Coronary artery (tissue), 2 donors: Measurements from ENCODE around the gene TMEM255B.

Experiments used
- DNase-seq: peaks from one replicate; pipeline ENCODE4 v3.0.0-alpha.2; 2017; ENCODE audit warnings: low spot score
- H3K27ac ChIP-seq, 2 donors: fragments of 200-600 bp; sonication (generic); one replicate each; pipeline ENCODE4 v1.5.1; 2016 to 2019
- H3K4me3 ChIP-seq: fragments of 200-600 bp; sonication (generic); 2 replicates; pipeline ENCODE4 v1.5.1; 2016; ENCODE audit warnings: mild to moderate bottlenecking, moderate library complexity
- CTCF ChIP-seq: fragments of 200-600 bp; sonication (generic); IDR thresholded peaks from one replicate; pipeline ENCODE4 v1.5.1; 2019; ENCODE audit warnings: antibody characterized with exemption

Gene TMEM255B

GRCh38 chr13:113736258-113736731 is 22.7 kb upstream of the TMEM255B start:
- Histone ChIP-seq H3K27ac (no peak overlapping the region), H3K4me3 (no peak overlapping the region)
- DNase-seq, result no peak
- TF ChIP-seq CTCF, result no peak

GRCh38 chr13:113737803-113738202 is 21.2 kb upstream of the TMEM255B start:
- H3K27ac ChIP-seq, result no peak overlapping the region
- no peak for DNase-seq
- H3K4me3 ChIP-seq, result no peak overlapping the region
- TF ChIP-seq CTCF, result no peak

GRCh38 chr13:113739527-113740285 is 19.3 kb upstream of the TMEM255B start:
- TF ChIP-seq CTCF, result no peak
- DNase-seq, result no peak
- no peak overlapping the region for H3K4me3 ChIP-seq
- H3K27ac ChIP-seq, result no peak overlapping the region

GRCh38 chr13:113740286-113740556 is 18.8 kb upstream of the TMEM255B start:
- no peak for DNase-seq
- Histone ChIP-seq H3K27ac (no peak overlapping the region), H3K4me3 (no peak overlapping the region)
- TF ChIP-seq CTCF, result no peak

- no peak for TF ChIP-seq CTCF
- no peak overlapping the region for H3K4me3 ChIP-seq
- DNase-seq, result no peak
Observed at GRCh38 chr13:113740661-113741060, 18.4 kb upstream of the TMEM255B start.

GRCh38 chr13:113741191-113741668 is 17.8 kb upstream of the TMEM255B start:
- Histone ChIP-seq H3K27ac (no peak overlapping the region), H3K4me3 (no peak overlapping the region)
- no peak for DNase-seq
- TF ChIP-seq CTCF, result no peak

More at GRCh38 chr13:113740661-113741060, 18.4 kb upstream of the TMEM255B start:
- no peak overlapping the region for H3K27ac ChIP-seq

- no peak for DNase-seq
- H3K27ac ChIP-seq, result no peak overlapping the region
- no peak overlapping the region for H3K4me3 ChIP-seq
- TF ChIP-seq CTCF, result no peak
Observed at GRCh38 chr13:113742000-113742441, 17.0 kb upstream of the TMEM255B start.
